ENCODE results near the gene ADAM8. TPM values are rescaled to one million over a fixed set of nuclear protein-coding genes. Genes with fewer than 3 reads are reported as not detected.

The ADAM8 gene
- polyA plus RNA-seq, 1 donor (not counting 4 experiments of a cell fraction or from before 2014, with no cell fraction given): 42.0 TPM

- no peak for TF ChIP-seq CTCF (optimal IDR thresholded peaks at IDR 0.05 in 1 of 3, IDR thresholded peaks at IDR 0.05 in 1 of 3, conservative IDR thresholded peaks at IDR 0.05 in 1 of 3; ENCODE audit: extremely low read depth in 1 of 3, insufficient read depth in 2 of 3, low read length in 3 of 3)
- TF ChIP-seq EZH2 (IDR thresholded peaks at IDR 0.05; ENCODE audit: low read length): no peak
- Histone ChIP-seq H3K9me3 (ENCODE audit: control insufficient read depth, low read depth, low read length) (no peaks in the 10 kb centered on the region), H3K27me3 (ENCODE audit: control insufficient read depth, extremely low read depth, insufficient read depth, low read length) (peaks cover 29% of the 10 kb centered on the region), H3K9ac (ENCODE audit: control insufficient read depth, extremely low read depth, insufficient read depth, low read length) (no peak overlapping the region), H4K20me1 (ENCODE audit: control insufficient read depth, extremely low read depth, insufficient read depth, low read length) (no peaks in the 10 kb centered on the region), H3K36me3 (ENCODE audit: control insufficient read depth in 2 of 2, extremely low read depth in 1 of 2, insufficient read depth in 2 of 2, low read length in 2 of 2) (no peaks in the 10 kb centered on the region), H2AFZ (ENCODE audit: control insufficient read depth, low read length) (no peak overlapping the region), H3K4me1 (ENCODE audit: control insufficient read depth, extremely low read depth, insufficient read depth, low read length) (no peaks in the 10 kb centered on the region), H3K27ac (ENCODE audit: control insufficient read depth, insufficient read depth, low read length) (no peak overlapping the region), H3K9me1 (ENCODE audit: control insufficient read depth, extremely low read depth, insufficient read depth, low read length) (no peaks in the 10 kb centered on the region), H3K4me3 (ENCODE audit: control insufficient read depth in 2 of 3, extremely low read depth in 1 of 3, insufficient read depth in 2 of 3, low read depth in 1 of 3, low read length in 3 of 3) (no peak overlapping the region), H3K4me2 (ENCODE audit: control insufficient read depth, extremely low read depth, insufficient read depth, low read depth, low read length) (no peak overlapping the region), H3K79me2 (ENCODE audit: control insufficient read depth, insufficient read depth, low read length) (no peaks in the 10 kb centered on the region)
- DNase-seq (ENCODE audit: low read depth, low spot score): no peak
- dilution Hi-C loops (cut with MboI; ENCODE audit: extremely low pct_ligation_motif_present, low sequenced_read_pairs): no loop called here
- FAIRE-seq: no peak
Measured at GRCh38 chr10:133218891-133219290, 57.8 kb downstream of the ADAM8 start.

- FAIRE-seq (no peak), DNase-seq (ENCODE audit: low read depth, low spot score) (no peak)
- dilution Hi-C loops (cut with MboI; ENCODE audit: extremely low pct_ligation_motif_present, low sequenced_read_pairs): no loop called here
- Histone ChIP-seq H3K9me3 (ENCODE audit: control insufficient read depth, low read depth, low read length) (no peaks in the 10 kb centered on the region), H3K36me3 (ENCODE audit: control insufficient read depth in 2 of 2, extremely low read depth in 1 of 2, insufficient read depth in 2 of 2, low read length in 2 of 2) (no peaks in the 10 kb centered on the region), H2AFZ (ENCODE audit: control insufficient read depth, low read length) (no peak overlapping the region), H3K9me1 (ENCODE audit: control insufficient read depth, extremely low read depth, insufficient read depth, low read length) (no peaks in the 10 kb centered on the region), H3K27ac (ENCODE audit: control insufficient read depth, insufficient read depth, low read length) (no peak overlapping the region), H3K9ac (ENCODE audit: control insufficient read depth, extremely low read depth, insufficient read depth, low read length) (no peak overlapping the region), H3K4me3 (ENCODE audit: control insufficient read depth in 2 of 3, extremely low read depth in 1 of 3, insufficient read depth in 2 of 3, low read depth in 1 of 3, low read length in 3 of 3) (no peak overlapping the region), H3K27me3 (ENCODE audit: control insufficient read depth, extremely low read depth, insufficient read depth, low read length) (peaks cover 27% of the 10 kb centered on the region), H4K20me1 (ENCODE audit: control insufficient read depth, extremely low read depth, insufficient read depth, low read length) (no peaks in the 10 kb centered on the region), H3K4me1 (ENCODE audit: control insufficient read depth, extremely low read depth, insufficient read depth, low read length) (no peaks in the 10 kb centered on the region), H3K79me2 (ENCODE audit: control insufficient read depth, insufficient read depth, low read length) (no peaks in the 10 kb centered on the region), H3K4me2 (ENCODE audit: control insufficient read depth, extremely low read depth, insufficient read depth, low read depth, low read length) (no peak overlapping the region)
- TF ChIP-seq CTCF (optimal IDR thresholded peaks at IDR 0.05 in 1 of 3, IDR thresholded peaks at IDR 0.05 in 1 of 3, conservative IDR thresholded peaks at IDR 0.05 in 1 of 3; ENCODE audit: extremely low read depth in 1 of 3, insufficient read depth in 2 of 3, low read length in 3 of 3): no peak
- no peak for TF ChIP-seq EZH2 (IDR thresholded peaks at IDR 0.05; ENCODE audit: low read length)
Measured at GRCh38 chr10:133217800-133218589, 58.7 kb downstream of the ADAM8 start.

Measured in keratinocyte (primary cell).